Spleen (tissue), 7 donors: Measurements from ENCODE around the gene YPEL1.

ENCODE experiments used
- POLR2A ChIP-seq, 3 donors: fragments of 450-650 bp; IDR thresholded peaks; one replicate each; pipeline ENCODE4 v1.5.1; 2017; ENCODE audit warnings: antibody characterized with exemption in 3 of 3, mild to moderate bottlenecking in 1 of 3
- POLR2AphosphoS5 ChIP-seq, 3 donors: sonication (generic); formaldehyde crosslinking; IDR thresholded peaks; one replicate each; pipeline ENCODE4 v1.5.1; 2017; ENCODE audit warnings: antibody characterized with exemption in 3 of 3
- TF ChIP-seq, protein P1 (sequence below), 11 experiments: fragments of 200-600 bp in 7 of 11; fragments of 450-650 bp in 4 of 11; sonication (generic) in 4 of 11; IDR thresholded peaks in 8 of 11; conservative IDR thresholded peaks in 3 of 11; 1 replicate in 7 of 11; 2 replicates in 4 of 11; pipeline versions ENCODE4 v1.4.0 to v1.8.0; 2016 to 2021; ENCODE audit warnings: antibody characterized with exemption in 11 of 11, inconsistent platforms in 4 of 11, mild to moderate bottlenecking in 1 of 11
- donor health status: DM: no; HTN: no; CAD: no; lungs with moderate emphysema.
- donor health status: DM: no; HTN: no; CAD: no.
- donor health status: DM: no; HTN: no; CAD: no.

- TF ChIP-seq, protein P1, sequence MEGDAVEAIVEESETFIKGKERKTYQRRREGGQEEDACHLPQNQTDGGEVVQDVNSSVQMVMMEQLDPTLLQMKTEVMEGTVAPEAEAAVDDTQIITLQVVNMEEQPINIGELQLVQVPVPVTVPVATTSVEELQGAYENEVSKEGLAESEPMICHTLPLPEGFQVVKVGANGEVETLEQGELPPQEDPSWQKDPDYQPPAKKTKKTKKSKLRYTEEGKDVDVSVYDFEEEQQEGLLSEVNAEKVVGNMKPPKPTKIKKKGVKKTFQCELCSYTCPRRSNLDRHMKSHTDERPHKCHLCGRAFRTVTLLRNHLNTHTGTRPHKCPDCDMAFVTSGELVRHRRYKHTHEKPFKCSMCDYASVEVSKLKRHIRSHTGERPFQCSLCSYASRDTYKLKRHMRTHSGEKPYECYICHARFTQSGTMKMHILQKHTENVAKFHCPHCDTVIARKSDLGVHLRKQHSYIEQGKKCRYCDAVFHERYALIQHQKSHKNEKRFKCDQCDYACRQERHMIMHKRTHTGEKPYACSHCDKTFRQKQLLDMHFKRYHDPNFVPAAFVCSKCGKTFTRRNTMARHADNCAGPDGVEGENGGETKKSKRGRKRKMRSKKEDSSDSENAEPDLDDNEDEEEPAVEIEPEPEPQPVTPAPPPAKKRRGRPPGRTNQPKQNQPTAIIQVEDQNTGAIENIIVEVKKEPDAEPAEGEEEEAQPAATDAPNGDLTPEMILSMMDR (IDR thresholded peaks at IDR 0.05 in 8 of 11, conservative IDR thresholded peaks at IDR 0.05 in 3 of 11), result no peak
- TF ChIP-seq POLR2A (IDR thresholded peaks at IDR 0.05), result no peak
- TF ChIP-seq POLR2AphosphoS5 (IDR thresholded peaks at IDR 0.05), result peak in 2 of 3 donors; percentile 42 to 82
Measured at GRCh38 chr22:21766691-21767462, 31.3 kb upstream of the YPEL1 start.
